PC-3 (cell line): Measurements from ENCODE around the gene RANBP3L. TPM values are rescaled to one million over a fixed set of nuclear protein-coding genes. Genes with fewer than 3 reads are reported as not detected.

ENCODE experiments used
- ATAC-seq: fragments of 200-7000 bp; cut with Tn5 transposase; 2 replicates; pipeline ENCODE4 v1.9.1; 2020; ENCODE audit warnings: mild to moderate bottlenecking, moderate library complexity
- BruUV-seq: library from RNA; stranded (reverse); fragments of 400-500 nt; replicated peaks from 2 replicates; lab custom pipeline; 2021; lab: Mats Ljungman, UMichigan
- CTCF ChIA-PET: fragments of 300-600 bp; sonication (Branson Sonifier 250); formaldehyde crosslinking; loops from one replicate; lab custom pipeline; 2022; ENCODE audit warnings: antibody characterized with exemption; lab: Charles Lee
- POLR2A ChIA-PET: fragments of 300-600 bp; sonication (Branson Sonifier 250); formaldehyde crosslinking; loops from one replicate; lab custom pipeline; 2022; ENCODE audit warnings: antibody characterized with exemption; ENCODE audit not compliant: unreplicated experiment; lab: Charles Lee
- DNase-seq: peaks from one replicate; pipeline ENCODE4 v3.0.0-alpha.2; 2015
- H2AFZ ChIP-seq: fragments of 300-600 bp; sonication (generic); 2 replicates; pipeline ENCODE4 v1.6.0; 2016; ENCODE audit warnings: antibody characterized with exemption, low read length
- H3F3A ChIP-seq: fragments of 300-600 bp; sonication (generic); one replicate; pipeline ENCODE4 v1.6.0; 2017; ENCODE audit warnings: antibody characterized with exemption, low read length, control low read depth, mild to moderate bottlenecking; ENCODE audit not compliant: unreplicated experiment
- H3K27ac ChIP-seq: fragments of 300-600 bp; sonication (generic); 2 replicates; pipeline ENCODE4 v1.5.1; 2016; ENCODE audit warnings: mild to moderate bottlenecking, low read length
- H3K27me3 ChIP-seq: fragments of 300-600 bp; sonication (generic); 2 replicates; pipeline ENCODE4 v1.6.1; 2016; ENCODE audit warnings: low read length, mixed read lengths
- H3K36me3 ChIP-seq: fragments of 300-600 bp; sonication (generic); 2 replicates; pipeline ENCODE4 v1.6.1; 2016; ENCODE audit warnings: low read depth, mixed run types, low read length, mixed read lengths
- H3K4me1 ChIP-seq: fragments of 300-600 bp; sonication (generic); 2 replicates; pipeline ENCODE4 v1.5.1; 2016; ENCODE audit warnings: low read length; ENCODE audit not compliant: insufficient read depth
- H3K4me2 ChIP-seq: fragments of 300-600 bp; sonication (generic); 2 replicates; pipeline ENCODE4 v1.6.0; 2016; ENCODE audit warnings: low read length
- H3K4me3 ChIP-seq: fragments of 300-600 bp; sonication (generic); 2 replicates; pipeline ENCODE4 v1.5.1; 2016; ENCODE audit warnings: mild to moderate bottlenecking, low read length, mixed read lengths
- H3K79me2 ChIP-seq: fragments of 300-600 bp; sonication (generic); 2 replicates; pipeline ENCODE4 v1.6.1; 2017; ENCODE audit warnings: low read length, mixed read lengths
- H3K9ac ChIP-seq: fragments of 300-600 bp; sonication (generic); 2 replicates; pipeline ENCODE4 v1.6.0; 2016; ENCODE audit warnings: mild to moderate bottlenecking, low read length
- H3K9me2 ChIP-seq: fragments of 300-600 bp; sonication (generic); replicated peaks from 2 replicates; pipeline ENCODE4 v1.6.1; 2016; ENCODE audit warnings: mixed run types, low read length, mixed read lengths
- H3K9me3 ChIP-seq: fragments of 300-600 bp; sonication (generic); 2 replicates; pipeline ENCODE4 v1.6.1; 2016; ENCODE audit warnings: low read length, mixed read lengths
- H4K20me1 ChIP-seq: fragments of 300-600 bp; sonication (generic); 2 replicates; pipeline ENCODE4 v1.6.1; 2016; ENCODE audit warnings: low read length, mixed read lengths
- EZH2 ChIP-seq: fragments of 300-600 bp; sonication (generic); IDR thresholded peaks from one replicate; pipeline ENCODE4 v1.6.1; 2017; ENCODE audit warnings: antibody characterized with exemption, mild to moderate bottlenecking, low read length; ENCODE audit not compliant: unreplicated experiment
- EZH2phosphoT487 ChIP-seq: fragments of 300-600 bp; sonication (generic); IDR thresholded peaks from 2 replicates; pipeline ENCODE4 v1.6.1; 2018; ENCODE audit warnings: mild to moderate bottlenecking, antibody characterized with exemption, low read length, borderline replicate concordance
- intact Hi-C: fragments of 100-400 bp; cut with micrococcal nuclease; formaldehyde crosslinking; loops from 2 replicates; pipeline ENCODE4 v1.9.0; 2023
- total RNA-seq: library from RNA; depleted of rRNA; stranded (reverse); fragments of >200 nt; gene quantifications from 2 replicates; pipeline ENCODE4 v1.2.3, GENCODE V29; 2014
- TF ChIP-seq, protein P1 (sequence below): fragments of 300-600 bp; sonication (generic); conservative IDR thresholded peaks from 2 replicates; pipeline ENCODE4 v1.5.1; 2017; ENCODE audit warnings: antibody characterized with exemption, low read depth, mild to moderate bottlenecking, low read length

Gene RANBP3L
- total RNA-seq, 1 experiment from 2014 or later: not detected

DNA sequence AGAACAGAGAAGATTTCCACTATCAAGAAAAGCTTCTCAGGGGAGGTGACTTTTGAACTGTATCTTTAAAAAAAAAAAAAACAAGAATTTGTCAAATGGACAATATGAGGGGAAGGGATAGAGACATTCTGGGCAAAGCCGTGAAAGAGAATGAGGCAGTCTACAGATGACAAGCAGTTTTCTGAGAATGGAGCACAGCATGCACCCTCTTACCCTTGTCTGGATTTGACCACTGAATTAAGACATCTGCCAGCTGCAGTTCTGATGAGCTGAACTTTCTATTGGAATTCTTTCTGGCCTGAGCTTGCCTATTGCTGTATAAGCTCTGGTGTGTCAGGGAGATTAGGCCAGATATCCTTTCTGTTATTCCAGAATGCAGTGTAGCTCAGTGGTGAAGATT is 10.3 kb upstream of the RANBP3L start:
- no peak overlapping the region for H3K27ac ChIP-seq
- TF ChIP-seq EZH2 (no peak), EZH2phosphoT487 (no peak)
- TF ChIP-seq, protein P1, sequence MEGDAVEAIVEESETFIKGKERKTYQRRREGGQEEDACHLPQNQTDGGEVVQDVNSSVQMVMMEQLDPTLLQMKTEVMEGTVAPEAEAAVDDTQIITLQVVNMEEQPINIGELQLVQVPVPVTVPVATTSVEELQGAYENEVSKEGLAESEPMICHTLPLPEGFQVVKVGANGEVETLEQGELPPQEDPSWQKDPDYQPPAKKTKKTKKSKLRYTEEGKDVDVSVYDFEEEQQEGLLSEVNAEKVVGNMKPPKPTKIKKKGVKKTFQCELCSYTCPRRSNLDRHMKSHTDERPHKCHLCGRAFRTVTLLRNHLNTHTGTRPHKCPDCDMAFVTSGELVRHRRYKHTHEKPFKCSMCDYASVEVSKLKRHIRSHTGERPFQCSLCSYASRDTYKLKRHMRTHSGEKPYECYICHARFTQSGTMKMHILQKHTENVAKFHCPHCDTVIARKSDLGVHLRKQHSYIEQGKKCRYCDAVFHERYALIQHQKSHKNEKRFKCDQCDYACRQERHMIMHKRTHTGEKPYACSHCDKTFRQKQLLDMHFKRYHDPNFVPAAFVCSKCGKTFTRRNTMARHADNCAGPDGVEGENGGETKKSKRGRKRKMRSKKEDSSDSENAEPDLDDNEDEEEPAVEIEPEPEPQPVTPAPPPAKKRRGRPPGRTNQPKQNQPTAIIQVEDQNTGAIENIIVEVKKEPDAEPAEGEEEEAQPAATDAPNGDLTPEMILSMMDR: no peak
- H3F3A ChIP-seq: no peaks in the 10 kb centered on the region
- peaks cover 68% of the 10 kb centered on the region for H3K27me3 ChIP-seq
- ChIA-PET CTCF (no interaction called here), POLR2A (no interaction called here)
- H3K9me2 ChIP-seq: no peaks in the 10 kb centered on the region
- H3K79me2 ChIP-seq: no peaks in the 10 kb centered on the region
- DNase-seq (no peak), ATAC-seq (no peak)
- no peaks in the 10 kb centered on the region for H3K36me3 ChIP-seq
- no peak overlapping the region for H2AFZ ChIP-seq
- H3K9me3 ChIP-seq: no peaks in the 10 kb centered on the region
- no peaks in the 10 kb centered on the region for H3K4me1 ChIP-seq
- H3K9ac ChIP-seq: no peak overlapping the region
- no peak overlapping the region for H3K4me3 ChIP-seq
- intact Hi-C loops: no loop called here
- H3K4me2 ChIP-seq: no peak overlapping the region
- no peaks in the 10 kb centered on the region for H4K20me1 ChIP-seq
- no TSS peak for BruUV-seq

DNA sequence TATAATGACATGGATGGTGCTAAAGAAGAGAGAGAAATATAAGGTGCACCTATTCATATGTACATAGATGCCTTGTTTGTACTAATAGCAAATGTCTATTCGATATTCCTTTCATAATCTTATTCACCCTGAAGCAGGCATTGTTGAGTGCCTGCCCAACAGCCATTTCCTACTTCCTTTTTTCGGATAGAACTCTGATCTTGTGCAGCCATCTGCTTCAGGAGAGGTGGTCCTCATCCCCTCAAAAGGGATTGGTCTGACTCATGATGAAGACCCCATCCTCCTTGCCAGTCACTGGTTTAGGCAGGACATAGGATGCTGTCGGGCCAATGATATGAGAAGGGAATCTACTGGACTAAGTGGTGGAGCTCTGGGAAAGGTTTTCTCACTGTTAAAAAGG is 8.4 kb upstream of the RANBP3L start:
- BruUV-seq: no TSS peak
- no peak overlapping the region for H3K4me2 ChIP-seq
- no peaks in the 10 kb centered on the region for H3K9me3 ChIP-seq
- CTCF ChIA-PET: no interaction called here
- H3K27me3 ChIP-seq: peaks cover 53% of the 10 kb centered on the region
- H2AFZ ChIP-seq: no peak overlapping the region
- H3K27ac ChIP-seq: no peak overlapping the region
- TF ChIP-seq EZH2 (no peak), EZH2phosphoT487 (no peak)
- TF ChIP-seq, protein P1: no peak
- no peaks in the 10 kb centered on the region for H3K4me1 ChIP-seq
- H3F3A ChIP-seq: no peaks in the 10 kb centered on the region
- H3K36me3 ChIP-seq: no peaks in the 10 kb centered on the region
- no peaks in the 10 kb centered on the region for H3K79me2 ChIP-seq
- H3K9me2 ChIP-seq: no peaks in the 10 kb centered on the region
- ATAC-seq (no peak), DNase-seq (no peak)
- intact Hi-C loops: no loop called here
- H4K20me1 ChIP-seq: no peaks in the 10 kb centered on the region
- H3K4me3 ChIP-seq: no peak overlapping the region
- POLR2A ChIA-PET: no interaction called here
- no peak overlapping the region for H3K9ac ChIP-seq

DNA sequence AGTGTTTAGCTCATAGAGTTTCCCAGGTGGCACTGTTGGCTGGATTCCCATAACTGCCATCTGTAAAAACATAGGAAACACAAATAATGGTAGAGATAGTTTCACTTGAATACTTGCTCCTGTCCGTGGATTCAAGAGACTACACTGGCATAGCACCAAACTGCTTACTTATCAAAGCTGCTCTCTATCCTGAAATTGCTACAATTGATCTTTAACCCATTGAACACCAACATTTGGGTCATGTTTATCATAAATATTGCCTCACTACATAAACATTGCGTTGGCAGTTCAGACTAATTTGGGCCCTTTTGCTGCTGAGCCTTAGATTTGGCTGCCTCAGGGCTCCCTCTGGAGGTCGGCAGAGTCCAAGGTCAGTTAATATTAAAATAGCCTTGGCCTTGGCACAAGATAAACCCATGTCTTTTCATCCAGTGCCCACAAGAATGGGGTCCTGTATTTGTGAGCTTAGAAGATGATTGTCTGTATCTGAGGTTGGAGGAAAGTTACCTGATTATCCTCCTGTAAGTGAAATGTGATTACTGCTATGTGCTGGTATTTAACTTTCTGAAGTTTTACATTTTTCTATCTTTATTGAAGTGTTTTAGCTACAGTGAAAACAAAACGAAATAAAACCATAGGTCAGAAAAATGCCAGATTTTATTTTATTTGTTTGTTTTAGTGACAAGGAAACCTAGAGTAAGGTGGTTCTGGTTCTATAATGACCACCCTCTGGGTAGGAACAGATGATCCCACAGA is 4.0 kb upstream of the RANBP3L start:
- intact Hi-C loops: loop anchor here (1.0 kb wide), 5 partner anchors 40 to 226 kb away; no protein-coding TSS in a partner anchor
- H3K4me2 ChIP-seq: no peak overlapping the region
- no peak overlapping the region for H3K27ac ChIP-seq
- H3K9ac ChIP-seq: no peak overlapping the region
- no peaks in the 10 kb centered on the region for H3F3A ChIP-seq
- H3K9me2 ChIP-seq: no peaks in the 10 kb centered on the region
- POLR2A ChIA-PET: no interaction called here
- CTCF ChIA-PET: interaction anchor here (0.7 to 0.8 kb wide), 4 partner anchors 127 to 240 kb away, joined by 3 to 7 read pairs (median 4); no protein-coding TSS in a partner anchor
- H3K79me2 ChIP-seq: no peaks in the 10 kb centered on the region
- TF ChIP-seq, protein P1: peak; percentile 90
- TF ChIP-seq EZH2phosphoT487: no peak
- TF ChIP-seq EZH2: no peak
- ATAC-seq: peak; percentile 65
- no peaks in the 10 kb centered on the region for H4K20me1 ChIP-seq
- H3K27me3 ChIP-seq: peaks cover 21% of the 10 kb centered on the region
- no TSS peak for BruUV-seq
- H3K9me3 ChIP-seq: no peaks in the 10 kb centered on the region
- H3K4me3 ChIP-seq: no peak overlapping the region
- H3K4me1 ChIP-seq: peaks cover 19% of the 10 kb centered on the region
- H3K36me3 ChIP-seq: no peaks in the 10 kb centered on the region
- DNase-seq: peak; percentile 63
- H2AFZ ChIP-seq: no peak overlapping the region
